Aorta (tissue), 5 donors: Measurements from ENCODE around the gene FUS. TPM values are rescaled to one million over a fixed set of nuclear protein-coding genes. Genes with fewer than 3 reads are reported as not detected.
"Not testable (repeated sequence)": the region's sequence is repeated elsewhere in the genome, so short reads cannot be mapped to it uniquely, and the experiment has no call there.

Experiments used
- ATAC-seq: fragments of 200-7000 bp; cut with Tn5 transposase; one replicate; pipeline ENCODE4 v1.9.1; 2022; ENCODE audit warnings: moderate library complexity; ENCODE audit not compliant: low FRiP score
- DNase-seq, 2 donors: peaks; one replicate each; pipeline ENCODE4 v3.0.0-alpha.2; 2020
- H3K27ac ChIP-seq, 2 donors: one replicate each; pipeline ENCODE4 v1.5.1; 2013; ENCODE audit warnings: low read length in 2 of 2, mild to moderate bottlenecking in 2 of 2, moderate library complexity in 2 of 2, control low read depth in 1 of 2, inconsistent platforms in 1 of 2, low read depth in 1 of 2
- H3K27me3 ChIP-seq, 2 donors: one replicate each; pipeline ENCODE4 v1.6.1; 2013; ENCODE audit warnings: control low read depth in 1 of 2, low read length in 1 of 2, mild to moderate bottlenecking in 1 of 2, moderate library complexity in 1 of 2; ENCODE audit not compliant: insufficient read depth in 2 of 2, control insufficient read depth in 1 of 2
- H3K36me3 ChIP-seq, 2 donors: one replicate each; pipeline ENCODE4 v1.6.1; 2013; ENCODE audit warnings: control low read depth in 1 of 2, low read length in 1 of 2, mild to moderate bottlenecking in 1 of 2; ENCODE audit not compliant: insufficient read depth in 2 of 2, control insufficient read depth in 1 of 2
- H3K4me1 ChIP-seq, 2 donors: one replicate each; pipeline ENCODE4 v1.6.1; 2013; ENCODE audit warnings: low read length in 2 of 2, control low read depth in 1 of 2, mild to moderate bottlenecking in 1 of 2, moderate library complexity in 1 of 2; ENCODE audit not compliant: insufficient read depth in 2 of 2, control insufficient read depth in 1 of 2
- H3K4me3 ChIP-seq, 2 donors: one replicate each; pipeline ENCODE4 v1.5.1; 2013; ENCODE audit warnings: low read length in 2 of 2, control low read depth in 1 of 2, mild to moderate bottlenecking in 1 of 2
- H3K9me3 ChIP-seq: one replicate; pipeline ENCODE4 v1.6.1; 2013; ENCODE audit warnings: mild to moderate bottlenecking, low read length; ENCODE audit not compliant: control insufficient read depth
- WGBS, 2 donors: extraction: QIAGEN DNeasy Blood & Tissue Kit; methylation state at CpG; one replicate each; pipeline ENCODE4 v1.1.7; 2013; 5-methylcytosine and 5-hydroxymethylcytosine counted together
- intact Hi-C, 2 donors: fragments of 100-400 bp; cut with DNase I; formaldehyde crosslinking; loops; one replicate each; pipeline versions ENCODE4 v1.14.2 to v1.15.0; 2022
- polyA plus RNA-seq, 2 donors: library from polyadenylated mRNA; stranded (reverse); fragments of 200-250 nt; gene quantifications; one replicate each; pipeline ENCODE4 v1.2.3, GENCODE V29; 2013
- total RNA-seq, 2 donors: library from RNA; stranded (reverse); fragmentation: NEBNext Ultra II Directional; extraction: Animal tissue kit (Norgen Biotek cat#: 25700); gene quantifications; one replicate each; pipeline ENCODE4 v1.2.1, GENCODE V29; 2021
- donor health status: healthy with polysubstance abuse.
- donor health status: Bipolar disorder and iron deficiency.
- donor health status: DM: no; HTN: no; CAD: no.
- donor health status: DM: no; HTN: no; CAD: no.
- donor health status: DM: yes; HTN: yes; CAD: no.

Gene FUS
- total and polyA plus RNA-seq, 4 donors, result 95.7 to 329 (median 248) TPM

- peak; percentile 99 for ATAC-seq
- WGBS, 2 donors, result 2 to 3% methylated on average over 69 to 89 of the region's 89 CpGs
- Histone ChIP-seq H3K27ac (peak overlapping the region in 1 of 2 donors; percentile 77), H3K4me1 (peaks cover 0 to 3% of the 10 kb centered on the region in 2 donors), H3K9me3 (no peaks in the 10 kb centered on the region), H3K27me3 (no peaks in the 10 kb centered on the region), H3K4me3 (peak overlapping the region in 1 of 2 donors; percentile 5), H3K36me3 (no peaks in the 10 kb centered on the region)
- intact Hi-C loops, result loop anchor here (1.0 to 10.0 kb wide), 5 partner anchors 35 to 158 kb away; partner anchors contain the start of genes BCKDK (in 1 of the 2), FUS (in 1 of the 2), HSD3B7 (in 1 of the 2) and VKORC1 (in 1 of the 2)
- DNase-seq, result peak; percentile 99 to 100
Measured at GRCh38 chr16:31142109-31143010, 37.6 kb upstream of the FUS start.

- no peak overlapping the region for H3K27ac ChIP-seq
- H3K9me3 ChIP-seq, result no peaks in the 10 kb centered on the region
- peak in 1 of 2 donors; percentile 65 for DNase-seq
- H3K36me3 ChIP-seq, result no peaks in the 10 kb centered on the region
- H3K4me3 ChIP-seq, result no peak overlapping the region
- H3K4me1 ChIP-seq, result peaks cover 0 to 3% of the 10 kb centered on the region in 2 donors
- no peak for ATAC-seq
- intact Hi-C loops, result loop anchor here (5.0 to 10.0 kb wide), 3 partner anchors 36 to 158 kb away; partner anchors contain the start of genes BCKDK (in 1 of the 2) and HSD3B7 (in 1 of the 2)
- 58 to 60% methylated on average over 18 to 22 of the region's 22 CpGs for WGBS, 2 donors
- H3K27me3 ChIP-seq, result no peaks in the 10 kb centered on the region
Measured at GRCh38 chr16:31143011-31143693, 36.8 kb upstream of the FUS start.

GRCh38 chr16:31143694-31144148 lies 36.2 kb upstream of the FUS start:
- Histone ChIP-seq H3K36me3 (no peaks in the 10 kb centered on the region), H3K27me3 (no peaks in the 10 kb centered on the region), H3K9me3 (no peaks in the 10 kb centered on the region), H3K4me3 (no peak overlapping the region), H3K27ac (no peak overlapping the region), H3K4me1 (peaks cover 0 to 3% of the 10 kb centered on the region in 2 donors)
- DNase-seq, result no peak
- intact Hi-C loops, result loop anchor here (5.0 to 10.0 kb wide), 3 partner anchors 36 to 159 kb away; partner anchors contain the start of genes BCKDK (in 1 of the 2) and HSD3B7 (in 1 of the 2)
- ATAC-seq, result no peak
- 95% methylated on average over 8 of the region's 8 CpGs for WGBS, 2 donors

- not testable (repeated sequence) for H3K36me3 ChIP-seq, H3K27ac ChIP-seq, H3K27me3 ChIP-seq, ATAC-seq, H3K4me3 ChIP-seq, H3K9me3 ChIP-seq, DNase-seq, H3K4me1 ChIP-seq
- WGBS, 2 donors, result 81 to 82% methylated on average over 7 of the region's 7 CpGs
- intact Hi-C loops, result loop anchor here (5.0 to 10.0 kb wide), 3 partner anchors 37 to 160 kb away; partner anchors contain the start of genes BCKDK (in 1 of the 2) and HSD3B7 (in 1 of the 2)
Measured at GRCh38 chr16:31144418-31144817, 35.5 kb upstream of the FUS start.

DNA sequence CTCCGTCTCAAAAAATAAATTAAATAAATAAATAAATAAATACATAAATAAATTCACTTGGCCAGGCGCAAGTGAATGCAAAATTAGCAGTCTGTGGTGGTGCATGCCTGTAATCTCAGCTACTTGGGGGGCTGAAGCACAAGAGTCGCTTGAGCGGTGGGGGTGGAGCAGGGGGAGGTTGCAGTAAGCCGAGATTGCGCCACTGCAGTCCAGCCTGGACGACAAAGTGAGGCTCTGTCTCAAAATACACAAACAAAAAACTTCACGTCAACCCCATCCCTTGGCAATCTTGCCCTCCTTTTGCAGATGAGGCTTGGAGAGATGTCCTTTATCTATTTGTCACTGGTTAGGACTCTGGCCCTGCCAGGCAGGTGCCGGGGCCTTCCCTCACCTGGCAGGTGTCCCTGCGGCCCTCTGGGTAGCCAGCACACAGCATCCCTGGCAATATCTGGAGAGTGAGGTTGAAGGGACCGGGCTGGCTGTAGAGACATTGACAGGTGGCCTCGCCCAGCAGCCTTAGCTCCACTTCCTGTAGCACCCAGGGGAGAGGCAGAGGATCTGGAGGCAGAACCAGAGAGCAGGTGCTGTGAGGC lies 34.4 kb upstream of the FUS start:
- no peaks in the 10 kb centered on the region for H3K9me3 ChIP-seq
- H3K27ac ChIP-seq, result no peak overlapping the region
- intact Hi-C loops, result loop anchor here in 1 of 2 donors (10.0 kb wide), 1 partner anchor 161 kb away; the partner anchor contains the start of gene HSD3B7
- WGBS, 2 donors, result 80 to 82% methylated on average over 12 of the region's 12 CpGs
- H3K4me1 ChIP-seq, result peaks cover 0 to 3% of the 10 kb centered on the region in 2 donors
- H3K36me3 ChIP-seq, result no peaks in the 10 kb centered on the region
- no peak overlapping the region for H3K4me3 ChIP-seq
- no peaks in the 10 kb centered on the region for H3K27me3 ChIP-seq
- ATAC-seq, result no peak
- DNase-seq, result no peak

DNA sequence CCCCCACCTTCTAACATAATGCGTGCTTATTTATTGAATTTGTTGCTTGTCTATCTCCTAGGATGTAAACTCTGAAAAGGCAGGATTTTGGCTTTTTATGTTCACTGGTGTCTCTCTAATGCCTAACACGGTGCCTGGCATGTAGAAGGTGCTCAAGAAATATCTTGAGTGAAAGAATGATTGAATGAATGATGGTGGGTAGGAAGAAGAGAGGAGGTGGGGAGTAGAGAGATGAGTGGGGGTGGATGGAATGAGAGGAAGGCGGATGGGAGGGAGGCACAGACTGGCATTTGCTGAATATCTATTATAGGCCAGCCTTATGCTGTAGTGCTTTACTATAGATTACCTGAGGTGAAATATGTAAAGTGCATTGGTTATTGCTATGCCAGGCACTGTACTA lies 32.4 kb upstream of the FUS start:
- Histone ChIP-seq H3K36me3 (no peaks in the 10 kb centered on the region), H3K9me3 (no peaks in the 10 kb centered on the region), H3K27ac (no peak overlapping the region), H3K4me3 (no peak overlapping the region), H3K4me1 (no peaks in the 10 kb centered on the region), H3K27me3 (no peaks in the 10 kb centered on the region)
- intact Hi-C loops, result loop anchor here in 1 of 2 donors (10.0 kb wide), 1 partner anchor 163 kb away; the partner anchor contains the start of gene HSD3B7
- no peak for ATAC-seq
- 92 to 94% methylated on average over 3 of the region's 3 CpGs for WGBS, 2 donors
- no peak for DNase-seq

DNA sequence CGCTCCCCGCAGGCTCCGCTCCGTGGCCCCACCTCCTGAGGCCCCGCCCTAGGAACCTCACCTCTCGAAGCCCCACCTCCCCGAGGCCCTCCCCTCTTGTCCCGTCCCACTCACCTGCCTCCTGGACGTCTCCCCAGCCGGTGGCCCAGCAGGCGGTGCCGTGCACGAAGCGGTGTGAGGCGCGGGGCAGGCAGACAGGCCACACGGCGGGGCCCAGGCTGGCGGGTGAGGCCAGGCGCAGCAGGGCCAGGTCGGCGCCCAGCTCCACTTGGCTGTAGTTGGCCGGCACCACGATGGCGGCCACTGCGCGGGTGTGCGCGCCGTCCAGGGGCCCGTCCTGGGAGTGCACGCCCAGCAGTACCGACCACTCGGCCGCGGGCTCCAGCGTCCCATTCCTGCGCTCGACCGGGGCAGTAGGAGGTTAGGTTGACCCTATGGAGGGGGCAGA lies 31.6 kb upstream of the FUS start:
- no peaks in the 10 kb centered on the region for H3K9me3 ChIP-seq
- H3K27me3 ChIP-seq, result no peaks in the 10 kb centered on the region
- H3K27ac ChIP-seq, result no peak overlapping the region
- WGBS, 2 donors, result 7 to 11% methylated on average over 30 to 40 of the region's 40 CpGs
- intact Hi-C loops, result loop anchor here in 1 of 2 donors (10.0 kb wide), 1 partner anchor 164 kb away; the partner anchor contains the start of gene HSD3B7
- ATAC-seq (no peak), DNase-seq (no peak)
- H3K4me3 ChIP-seq, result no peak overlapping the region
- no peaks in the 10 kb centered on the region for H3K4me1 ChIP-seq
- H3K36me3 ChIP-seq, result no peaks in the 10 kb centered on the region

DNA sequence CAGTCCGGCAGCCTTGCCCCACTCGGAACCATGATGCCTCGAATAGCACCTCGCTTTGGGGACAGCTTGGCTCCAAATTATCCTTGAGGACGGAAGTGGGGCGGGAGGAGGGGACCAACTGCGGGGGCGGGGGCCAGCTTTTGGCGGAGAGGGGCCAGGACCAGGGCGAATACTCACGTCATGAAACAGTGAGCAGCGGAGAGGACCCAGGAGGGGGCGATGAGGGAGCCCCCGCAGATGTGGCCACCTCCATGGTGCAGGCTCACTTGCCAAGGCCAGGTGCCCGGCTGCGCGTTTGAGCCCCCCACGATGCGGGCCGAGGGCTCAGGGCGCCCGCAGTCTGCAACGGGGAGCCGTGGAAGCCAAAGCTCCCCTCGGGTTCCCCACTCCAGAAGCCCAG lies 31.0 kb upstream of the FUS start:
- Histone ChIP-seq H3K27me3 (no peaks in the 10 kb centered on the region), H3K4me1 (no peaks in the 10 kb centered on the region), H3K9me3 (no peaks in the 10 kb centered on the region), H3K27ac (no peak overlapping the region), H3K4me3 (no peak overlapping the region), H3K36me3 (no peaks in the 10 kb centered on the region)
- DNase-seq (no peak), ATAC-seq (no peak)
- 70 to 78% methylated on average over 23 to 25 of the region's 25 CpGs for WGBS, 2 donors
- intact Hi-C loops, result loop anchor here in 1 of 2 donors (10.0 kb wide), 1 partner anchor 164 kb away; the partner anchor contains the start of gene HSD3B7
